Measurements from ENCODE around the gene ELF5.
A peak's percentile ranks its signal among the peaks of the same experiment; 100 is the strongest.

ELF5 gene

DNA sequence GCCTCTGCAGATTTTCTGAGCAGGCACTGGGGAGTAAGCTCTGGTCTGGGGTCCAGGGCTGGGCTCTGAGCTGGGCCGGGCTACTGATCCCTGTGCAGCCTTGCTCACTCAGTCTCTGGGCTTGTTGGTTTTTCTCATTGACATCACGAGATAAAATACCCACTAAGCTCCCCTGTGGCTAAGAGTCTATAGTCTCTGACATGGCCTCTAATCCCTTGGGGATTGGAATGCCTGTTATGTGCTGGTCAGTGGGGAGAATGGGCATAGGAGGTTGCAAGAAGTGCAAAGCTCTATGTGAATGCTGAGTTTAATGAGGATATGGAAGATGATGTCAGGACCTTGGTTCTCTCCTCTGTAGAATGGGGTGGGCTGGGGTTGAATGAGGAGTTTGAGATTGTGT is 23.3 kb downstream of the ELF5 start:
- DNase-seq = no peak

DNA sequence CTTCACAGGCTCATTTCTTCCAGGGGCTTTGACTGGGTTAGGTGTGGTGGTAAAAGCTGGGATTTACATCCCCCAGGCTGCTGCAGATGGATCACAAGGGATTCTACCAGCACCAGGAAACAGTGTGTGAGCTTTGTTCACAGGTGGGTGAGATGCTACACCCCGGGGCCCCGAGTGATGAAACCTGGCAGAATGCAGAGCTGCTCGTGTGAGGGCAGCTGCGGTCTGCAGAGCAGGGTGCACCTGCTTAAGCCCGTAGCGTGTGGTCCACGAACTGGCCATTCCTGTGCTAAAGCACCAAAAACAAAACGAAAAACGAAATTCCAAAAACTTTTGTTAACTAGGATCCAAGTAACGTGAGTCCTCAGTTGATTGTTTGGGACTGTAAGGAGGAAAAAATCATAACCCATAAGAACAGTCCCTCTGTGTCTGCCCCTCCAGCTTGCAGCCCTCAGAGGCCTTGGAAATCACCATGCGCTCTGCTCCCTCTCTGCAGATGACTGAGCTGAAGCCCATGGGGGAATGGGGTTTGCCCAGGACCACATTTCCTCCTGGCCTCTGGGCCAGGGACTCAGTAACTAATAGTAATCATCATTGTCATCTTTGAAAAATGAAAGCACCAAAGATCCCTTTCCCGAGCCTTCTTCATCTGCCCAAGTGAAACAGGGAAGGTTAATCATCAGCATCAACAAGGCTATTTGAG is 24.6 kb downstream of the ELF5 start:
- DNase-seq = no peak

- DNase-seq = no peak
Measured at GRCh38 chr11:34487430-34487829, 26.2 kb downstream of the ELF5 start.

GRCh38 chr11:34483106-34483874 is 30.3 kb downstream of the ELF5 start:
- no peak for DNase-seq

DNA sequence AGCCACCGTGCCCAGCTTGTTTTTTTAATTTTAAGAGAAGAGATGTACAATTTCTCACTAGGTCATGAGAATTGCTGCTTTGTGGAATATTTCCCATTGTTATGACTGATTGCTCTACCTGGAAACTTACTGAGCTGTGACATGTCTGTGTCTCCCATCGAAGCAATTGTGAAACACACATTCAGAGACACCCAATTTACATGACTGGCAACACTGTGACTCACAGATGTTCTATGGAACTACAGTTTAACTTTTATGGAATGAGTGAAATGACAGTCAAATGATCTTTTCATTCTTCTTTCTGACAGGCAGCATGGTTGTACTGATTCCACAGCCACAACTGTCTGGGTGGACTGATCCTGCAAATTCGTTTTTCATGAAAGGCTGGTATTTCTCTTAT is 32.3 kb downstream of the ELF5 start:
- DNase-seq = no peak

DNA sequence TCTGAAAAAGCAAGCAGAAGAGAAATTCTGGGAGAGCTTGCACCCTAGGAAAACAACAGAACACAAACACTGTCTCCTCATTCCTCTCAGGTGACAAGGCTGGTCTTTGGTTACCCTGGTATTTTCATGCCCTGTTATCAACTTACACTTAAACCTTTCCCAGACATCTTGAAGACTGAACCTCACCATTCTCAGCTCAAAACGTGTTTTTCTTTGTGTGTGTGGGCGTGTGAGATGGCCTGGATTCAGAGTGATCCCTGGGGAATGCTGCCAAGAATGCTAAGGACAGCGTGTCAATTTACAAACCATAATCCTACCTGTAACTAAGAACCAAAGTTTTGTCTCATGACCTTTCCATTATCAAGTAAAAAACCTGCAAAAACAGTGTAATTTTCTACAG is 33.3 kb downstream of the ELF5 start:
- DNase-seq = no peak

DNA sequence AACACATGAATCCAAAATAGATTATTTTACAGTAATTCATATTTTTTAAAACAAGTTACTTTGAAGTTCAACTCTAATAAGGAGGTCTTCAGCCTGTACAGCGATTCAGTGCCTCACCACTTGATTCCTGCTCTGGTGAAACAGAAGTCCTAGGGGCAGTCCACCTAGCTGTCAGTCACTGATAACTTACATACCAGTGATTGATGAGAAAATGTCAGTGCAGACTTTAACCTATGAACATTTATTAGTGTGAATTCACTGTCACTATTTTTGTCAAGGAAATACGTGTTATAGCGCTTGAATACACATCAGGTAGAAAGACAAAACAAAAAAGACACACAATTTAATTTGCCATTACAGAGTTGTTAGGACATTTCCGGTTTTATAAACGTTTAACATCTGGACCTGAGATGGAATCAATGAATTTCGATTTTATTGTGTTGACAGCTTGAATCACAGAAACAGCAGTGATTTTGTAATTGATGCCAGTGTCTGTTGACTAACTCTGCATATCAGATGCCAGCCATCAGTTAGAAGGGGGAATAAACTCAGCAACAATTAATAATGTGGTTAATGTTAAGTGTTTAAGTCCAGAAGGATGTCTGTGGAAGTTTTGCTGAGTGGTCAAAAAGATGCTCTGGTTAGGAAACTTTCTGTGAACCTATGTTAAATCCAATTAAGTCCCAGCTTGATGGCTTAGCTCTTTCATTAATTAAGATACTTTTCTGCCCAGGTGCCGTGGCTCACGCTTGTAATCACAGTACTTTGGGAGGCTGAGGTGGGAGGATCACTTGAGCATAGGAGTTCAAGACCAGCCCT is 34.5 kb downstream of the ELF5 start:
- no peak for DNase-seq

GRCh38 chr11:34476849-34477248 is 36.7 kb downstream of the ELF5 start:
- no peak for DNase-seq

DNA sequence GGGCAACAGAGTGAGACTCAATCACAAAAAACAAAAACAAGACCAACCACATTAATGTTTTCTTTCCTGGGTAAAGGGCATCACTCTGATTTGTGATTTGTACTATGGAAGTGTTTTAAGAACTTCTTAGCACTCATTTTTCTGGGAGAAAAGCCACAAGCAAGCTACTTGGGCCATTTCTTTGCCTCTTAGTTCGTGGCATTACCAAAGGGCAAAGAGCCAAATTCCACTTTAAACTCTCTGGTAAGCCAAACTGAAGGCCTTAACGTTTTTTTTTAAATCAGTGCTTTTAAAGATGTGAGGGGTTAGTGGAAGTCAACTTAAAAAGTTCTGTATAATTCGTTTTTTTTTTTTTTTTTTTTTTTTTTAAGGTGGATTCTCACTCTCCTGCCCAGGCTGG is 37.9 kb downstream of the ELF5 start:
- no peak for DNase-seq

- DNase-seq = no peak
Measured at GRCh38 chr11:34473603-34474169, 39.9 kb downstream of the ELF5 start.

DNA sequence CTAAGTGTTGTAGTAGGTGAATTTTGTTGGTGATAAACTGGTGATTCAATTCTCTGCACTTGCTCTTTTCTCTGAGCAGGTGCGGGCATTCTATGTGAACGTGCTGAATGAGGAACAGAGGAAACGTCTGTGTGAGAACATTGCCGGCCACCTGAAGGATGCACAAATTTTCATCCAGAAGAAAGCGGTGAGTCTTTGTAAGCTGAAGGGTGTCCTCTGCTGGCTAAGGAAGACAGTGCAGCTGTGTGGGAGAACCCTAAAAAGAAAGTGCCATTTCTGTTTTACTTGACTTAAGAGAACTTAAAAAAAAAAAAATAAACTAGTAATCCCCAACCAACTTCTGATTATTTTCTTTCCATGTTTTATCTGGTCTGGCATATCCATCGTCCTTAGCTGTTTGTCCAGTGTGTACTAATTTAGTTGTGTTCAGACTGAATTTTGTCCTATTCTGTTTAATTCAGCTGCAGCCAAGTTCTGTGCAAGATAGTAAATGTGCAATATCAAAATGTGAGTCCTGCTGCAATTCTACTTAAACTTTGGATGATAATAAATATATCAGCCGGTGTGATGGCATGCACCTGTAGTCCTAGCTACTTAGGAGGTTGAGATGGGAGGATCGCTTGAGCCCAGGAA is 45.3 kb downstream of the ELF5 start:
- DNase-seq = peak; percentile 50

DNA sequence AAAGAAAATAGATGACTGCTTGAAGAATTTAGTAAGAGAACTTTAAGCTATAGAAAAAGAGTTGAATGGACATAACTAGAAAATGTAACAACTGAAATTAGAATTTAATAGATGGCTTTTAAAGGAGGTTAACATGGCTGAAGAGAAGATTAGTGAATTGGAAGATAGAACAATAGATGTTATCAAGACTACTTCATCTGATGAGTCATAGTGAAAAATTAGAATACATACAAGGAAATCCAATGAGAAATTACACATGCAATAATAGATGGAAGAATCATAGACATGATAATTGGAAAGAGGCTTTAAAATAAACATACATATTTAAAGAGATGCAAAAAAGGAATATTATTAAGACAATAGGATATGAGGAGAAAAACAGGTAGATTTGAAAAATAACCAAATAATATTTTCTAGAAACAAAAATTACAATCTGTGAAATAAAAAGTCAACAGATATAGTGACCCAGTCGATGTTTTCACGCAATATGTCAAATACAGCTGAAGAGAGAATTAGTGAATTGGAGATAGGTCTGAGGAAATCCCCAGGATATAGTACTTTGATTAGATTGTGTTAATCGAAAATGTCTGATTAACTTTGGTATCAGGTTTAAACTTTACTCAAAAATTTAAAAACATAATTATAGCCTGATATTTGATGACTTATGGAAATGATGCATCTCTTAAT is 46.6 kb downstream of the ELF5 start:
- no peak for DNase-seq

- DNase-seq = no peak
Measured at GRCh38 chr11:34464591-34465051, 49.0 kb downstream of the ELF5 start.

DNA sequence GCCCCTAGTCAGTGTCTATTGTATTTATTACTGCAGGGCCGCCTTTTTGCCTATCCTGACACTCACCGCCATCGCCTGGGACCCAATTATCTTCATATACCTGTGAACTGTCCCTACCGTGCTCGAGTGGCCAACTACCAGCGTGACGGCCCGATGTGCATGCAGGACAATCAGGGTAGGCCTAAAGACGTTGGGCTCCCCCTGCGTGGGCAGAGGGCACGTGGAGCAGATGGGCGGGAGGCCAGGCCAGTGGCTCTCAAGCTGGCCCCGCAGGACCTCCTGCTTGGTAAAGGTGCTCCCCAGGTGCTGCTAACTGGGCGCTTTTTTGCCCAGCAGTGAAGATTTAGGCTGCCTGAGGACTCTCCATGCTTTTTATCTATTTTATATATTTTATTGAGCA is 52.4 kb downstream of the ELF5 start:
- no peak for DNase-seq

- DNase-seq = no peak
Measured at GRCh38 chr11:34460278-34460677, 53.3 kb downstream of the ELF5 start.

- DNase-seq = no peak
Measured at GRCh38 chr11:34459507-34460162, 54.0 kb downstream of the ELF5 start.

GRCh38 chr11:34458525-34458924 is 55.1 kb downstream of the ELF5 start:
- no peak for DNase-seq

GRCh38 chr11:34457607-34458006 is 56.0 kb downstream of the ELF5 start:
- no peak for DNase-seq

- DNase-seq = no peak
Measured at GRCh38 chr11:34454308-34455032, 59.1 kb downstream of the ELF5 start.

DNA sequence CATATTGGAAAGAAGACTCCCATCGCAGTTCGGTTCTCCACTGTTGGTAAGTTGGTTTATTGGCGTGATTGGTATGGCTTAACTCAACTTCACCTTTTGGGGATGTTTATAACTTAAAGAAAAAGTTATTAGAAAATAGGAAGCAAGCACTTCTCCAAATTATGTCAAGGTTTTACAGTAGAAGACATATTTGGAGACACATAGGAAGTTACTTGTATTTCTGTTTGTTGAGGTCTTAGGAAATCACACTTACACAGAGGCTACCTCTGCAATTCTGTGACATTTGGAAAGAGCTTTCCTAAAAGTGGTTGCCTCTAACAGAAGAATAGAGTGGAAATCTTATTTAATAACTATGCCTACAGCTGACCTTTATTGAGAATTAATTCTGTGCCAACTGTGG is 62.5 kb downstream of the ELF5 start:
- no peak for DNase-seq

DNA sequence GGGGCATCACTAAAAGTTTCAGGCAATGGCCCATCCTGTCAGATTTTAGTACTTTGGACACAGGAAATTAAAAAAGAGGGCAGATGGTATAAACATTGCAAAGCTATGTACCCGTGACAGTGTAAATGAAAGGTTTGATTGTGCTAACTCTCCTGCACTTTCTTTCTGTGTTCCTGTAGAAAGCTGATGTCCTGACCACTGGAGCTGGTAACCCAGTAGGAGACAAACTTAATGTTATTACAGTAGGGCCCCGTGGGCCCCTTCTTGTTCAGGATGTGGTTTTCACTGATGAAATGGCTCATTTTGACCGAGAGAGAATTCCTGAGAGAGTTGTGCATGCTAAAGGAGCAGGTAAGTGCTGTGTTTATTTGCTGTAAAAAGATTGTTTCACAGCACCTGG is 64.6 kb downstream of the ELF5 start:
- DNase-seq = peak; percentile 24

Measured in activated CD4-positive, alpha-beta T cell treated with anti-CD3 and anti-CD28 coated beads, Interleukin-2, Interleukin-6, amounts not matched to agents 100 ng/mL and 50 ng/mL, durations not matched to agents 16 hours and 8 hours (primary cell).